GM12874 (cell line): ENCODE results near the gene KDM4B.

Source experiments
- CTCF ChIP-seq: IDR thresholded peaks from 2 replicates; pipeline ENCODE4 v1.5.1; 2011; ENCODE audit warnings: low read depth, mild to moderate bottlenecking, control low read depth, low read length, moderate library complexity; ENCODE audit not compliant: insufficient read depth

The KDM4B gene

GRCh38 chr19:4968462-4969291 lies at the start of gene KDM4B:
KDM4B (plus strand) TSS chr19:4969113; CDS start chr19:5032891, 63,778 bp downstream.
- TF ChIP-seq CTCF = no peak

GRCh38 chr19:4922530-4923275 lies 46.2 kb upstream of the KDM4B start:
- TF ChIP-seq CTCF = no peak

- TF ChIP-seq CTCF = no peak
These were observed 45.6 kb upstream of the KDM4B start for GRCh38 chr19:4923276-4923747.

GRCh38 chr19:4929186-4929585 lies 39.7 kb upstream of the KDM4B start:
- TF ChIP-seq CTCF = no peak

- TF ChIP-seq CTCF = no peak
These were observed 38.2 kb upstream of the KDM4B start for GRCh38 chr19:4930664-4931063.

GRCh38 chr19:4932711-4933110 lies 36.2 kb upstream of the KDM4B start:
- no peak for TF ChIP-seq CTCF

GRCh38 chr19:4933528-4933927 lies 35.4 kb upstream of the KDM4B start:
- no peak for TF ChIP-seq CTCF
